Measurements from ENCODE around the gene PTPN9. TPM values are rescaled to one million over a fixed set of nuclear protein-coding genes. Genes with fewer than 3 reads are reported as not detected.

PTPN9 gene
- total and polyA plus RNA-seq, 2 of the 13 experiments (the other 11 are each of a cell fraction or from before 2014, with no cell fraction given), result 16.6 to 19.9 TPM

- Histone ChIP-seq H3K79me2 (ENCODE audit: insufficient read depth, low read length) (no peaks in the 10 kb centered on the region), H3K27me3 (ENCODE audit: control insufficient read depth in 1 of 2, insufficient read depth in 2 of 2, low read length in 2 of 2) (no peaks in the 10 kb centered on the region; a peak in 1 of 5 replicates), H3K9me3 (ENCODE audit: low read length) (no peaks in the 10 kb centered on the region), H3K9ac (ENCODE audit: insufficient read depth, low read depth, low read length) (peak within 1 kb of the TSS; percentile 93), H3K27ac (ENCODE audit: extremely low read length, insufficient read depth, low read length) (peak within 1 kb of the TSS; percentile 99), H3K4me3 (replicated peaks in 1 of 3; ENCODE audit: insufficient read depth in 1 of 3, low read depth in 2 of 3, low read length in 3 of 3) (peak within 1 kb of the TSS; percentile 89 to 100 (median 100)), H3K4me2 (ENCODE audit: low read depth, low read length) (peak within 1 kb of the TSS; percentile 76), H4K20me1 (ENCODE audit: insufficient read depth, low read length) (no peaks in the 10 kb centered on the region), H3K36me3 (replicated peaks in 1 of 2; ENCODE audit: control insufficient read depth in 1 of 2, insufficient read depth in 2 of 2, low read length in 2 of 2) (no peaks in the 10 kb centered on the region), H2AFZ (ENCODE audit: low read length) (no peak within 1 kb of the TSS), H3K4me1 (ENCODE audit: insufficient read depth, low read length) (peaks cover 20% of the 10 kb centered on the region)
- intact Hi-C loops (cut with micrococcal nuclease; ENCODE audit: unreplicated experiment) (loop anchor here (2.0 to 5.0 kb wide), 4 partner anchors 15 to 173 kb away; partner anchors contain the start of genes IMP3, PTPN9 and SIN3A), in situ Hi-C loops (cut with HindIII; ENCODE audit: extremely low pct_ligation_motif_present, low pct_unique_long_range_greater_than_20kb) (no loop called here)
- peak; percentile 91 for ATAC-seq
- BruUV-seq (replicated peaks), result TSS peak; percentile 57
- POLR2A ChIA-PET, result interaction anchor here (0.9 to 3.2 kb wide), 11 partner anchors 11 to 257 kb away, joined by 3 to 41 read pairs (median 10); partner anchors contain the start of genes IMP3, MAN2C1, PTPN9 and SIN3A
- FAIRE-seq, result peak; percentile 85
- DNase-seq (ENCODE audit: low spot score), result peak; percentile 91
- WGBS (ENCODE audit: low lambda C conversion rate), result 0% methylated on average over 13 of the region's 47 CpGs
- CTCF ChIA-PET (ENCODE audit: low intra/inter-chr PET ratio, low total read pairs), result no interaction called here
- TF ChIP-seq ZNF883 (CRISPR knock-in tag; IDR thresholded peaks at IDR 0.05; ENCODE audit: not compliant biosample characterization) (no peak), TIGD3 (CRISPR knock-in tag; IDR thresholded peaks at IDR 0.05; ENCODE audit: borderline replicate concordance) (no peak; the same call in 1 of the 2 replicates), SP5 (CRISPR knock-in tag; IDR thresholded peaks at IDR 0.05; ENCODE audit: borderline replicate concordance, low read depth) (peak; percentile 82; the same call in 1 of the 2 replicates), KAT7 (CRISPR knock-in tag; IDR thresholded peaks at IDR 0.05; ENCODE audit: borderline replicate concordance) (peak; percentile 57; the same call in 1 of the 2 replicates), MIER2 (CRISPR knock-in tag; IDR thresholded peaks at IDR 0.05) (no peak), ZFP1 (CRISPR knock-in tag; IDR thresholded peaks at IDR 0.05) (0 out of 2 replicates have a peak, but pooled peaks have one; percentile 70), CREM (IDR thresholded peaks at IDR 0.05) (no peak), CREM (CRISPR knock-in tag; IDR thresholded peaks at IDR 0.05) (no peak), MED1 (CRISPR knock-in tag; IDR thresholded peaks at IDR 0.05) (peak; percentile 73), THAP9 (CRISPR knock-in tag; IDR thresholded peaks at IDR 0.05; ENCODE audit: borderline replicate concordance) (peak; percentile 75; the same call in 1 of the 2 replicates), NR1H2 (CRISPR knock-in tag; IDR thresholded peaks at IDR 0.05; ENCODE audit: borderline replicate concordance, low read depth) (no peak), SMARCC2 (IDR thresholded peaks at IDR 0.05) (no peak), RBM22 (optimal IDR thresholded peaks at IDR 0.05; ENCODE audit: low read length) (no peak), ZNF569 (CRISPR knock-in tag; IDR thresholded peaks at IDR 0.05; ENCODE audit: borderline replicate concordance) (no peak), ZFP36 (IDR thresholded peaks at IDR 0.05; ENCODE audit: borderline replicate concordance, low read depth, low read length, partially characterized antibody) (no peak), TFDP1 (CRISPR knock-in tag; IDR thresholded peaks at IDR 0.05; ENCODE audit: borderline replicate concordance) (peak; percentile 40; the same call in 1 of the 2 replicates), ZKSCAN1 (IDR thresholded peaks at IDR 0.05; ENCODE audit: low read length) (no peak)
Observed at GRCh38 chr15:75625542-75626347, 46.6 kb upstream of the PTPN9 start, which contains the start of gene SNUPN. Gene SNUPN, minus strand, starts transcription at chr15:75625725. Its CDS starts 4,674 bp downstream, at chr15:75621051.

All from HepG2 (cell line).